Measurements from ENCODE around the gene KHDC1.

GRCh38 chr6:73302339-73302738 lies 39.3 kb upstream of the KHDC1 start:
- TF ChIP-seq RAD21 (IDR thresholded peaks at IDR 0.05; ENCODE audit: low read depth) (no peak), NFIC (IDR thresholded peaks at IDR 0.05) (no peak)
